HG03469 (cell line): Measurements from ENCODE around the gene FBXO41.

Source experiments
- ATAC-seq: cut with Tn5 transposase; IDR thresholded peaks from one replicate; pipeline ENCODE4 v1.9.1; 2021; ENCODE audit warnings: mild to moderate bottlenecking, moderate library complexity, moderate number of reproducible peaks; ENCODE audit not compliant: unreplicated experiment

FBXO41 gene

DNA sequence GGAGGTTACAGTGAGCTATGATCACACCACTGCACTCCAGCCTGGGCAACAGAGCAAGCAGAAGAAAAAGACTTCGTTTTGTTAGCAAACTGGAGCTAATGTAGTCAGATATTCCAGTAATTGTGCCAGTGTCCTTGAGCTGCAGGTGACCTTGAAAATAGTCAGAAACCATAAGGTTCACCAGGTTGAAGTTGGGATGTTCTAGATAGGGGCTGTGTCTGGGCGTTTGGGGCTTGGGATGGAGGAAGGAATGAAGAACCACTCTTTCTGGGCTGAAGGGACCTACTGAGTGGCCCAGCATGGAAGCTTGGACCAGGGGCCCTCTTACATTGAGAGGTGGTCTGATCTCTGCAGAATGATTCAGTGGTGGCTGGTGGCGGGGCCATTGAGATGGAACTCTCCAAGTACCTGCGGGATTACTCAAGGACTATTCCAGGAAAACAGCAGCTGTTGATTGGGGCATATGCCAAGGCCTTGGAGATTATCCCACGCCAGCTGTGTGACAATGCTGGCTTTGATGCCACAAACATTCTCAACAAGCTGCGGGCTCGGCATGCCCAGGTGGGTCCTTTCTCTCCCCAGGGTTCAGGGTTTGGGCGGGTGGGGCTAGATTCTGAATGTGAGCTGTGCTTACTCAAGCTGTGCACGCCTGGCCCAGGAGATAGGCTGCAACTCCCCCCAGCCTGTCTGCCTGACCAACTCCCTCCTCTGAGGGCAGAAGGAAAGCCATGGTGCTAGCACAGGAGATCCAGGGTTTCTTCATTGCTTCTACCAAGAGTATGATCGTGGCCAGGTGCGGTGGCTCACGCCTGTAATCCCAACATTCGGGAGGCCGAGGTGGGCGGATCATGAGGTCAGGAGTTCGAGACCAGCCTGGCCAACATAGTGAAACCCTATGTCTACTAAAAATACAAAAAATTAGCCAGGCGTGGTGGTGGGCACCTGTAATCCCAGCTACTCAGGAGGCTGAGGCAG is 33.1 kb downstream of the FBXO41 start:
- no peak for ATAC-seq

DNA sequence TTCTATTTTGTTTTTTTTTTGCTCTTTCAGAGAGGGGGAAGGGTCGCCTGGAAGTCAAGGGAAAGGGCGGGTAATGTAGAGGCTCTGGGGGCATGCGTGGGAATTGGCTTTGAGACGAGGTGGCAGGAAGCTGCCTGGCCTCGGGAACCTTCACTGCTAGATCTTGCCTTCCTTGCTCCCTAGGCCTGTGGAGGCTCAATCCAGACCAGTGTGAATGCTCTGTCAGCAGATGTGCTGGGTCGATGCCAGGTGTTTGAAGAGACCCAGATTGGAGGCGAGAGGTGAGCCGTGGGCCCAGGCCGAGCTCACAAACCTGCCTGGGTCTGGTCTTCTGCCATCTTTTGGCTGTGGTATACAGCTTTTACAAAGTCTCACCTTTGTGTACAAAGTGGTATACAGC is 34.6 kb downstream of the FBXO41 start:
- no peak for ATAC-seq

DNA sequence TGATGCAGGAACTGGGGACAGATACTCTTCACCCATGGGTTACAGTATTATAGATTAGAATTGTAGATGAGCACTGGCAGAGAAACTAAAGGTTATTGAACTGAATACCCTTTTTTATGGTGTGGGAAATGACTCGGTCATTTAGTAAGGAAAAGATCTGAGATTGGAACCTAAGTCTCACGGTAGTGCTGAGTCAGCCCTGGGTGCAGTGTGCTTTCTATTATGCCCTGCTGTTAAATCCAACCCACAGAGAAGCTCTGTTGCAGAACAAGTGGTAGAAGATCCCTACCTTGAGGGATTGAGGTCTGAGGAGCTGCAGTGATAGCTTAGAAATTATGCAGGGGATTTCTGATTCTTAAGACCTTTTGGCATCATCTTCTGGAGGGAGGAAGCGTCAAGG is 37.4 kb downstream of the FBXO41 start:
- no peak for ATAC-seq

DNA sequence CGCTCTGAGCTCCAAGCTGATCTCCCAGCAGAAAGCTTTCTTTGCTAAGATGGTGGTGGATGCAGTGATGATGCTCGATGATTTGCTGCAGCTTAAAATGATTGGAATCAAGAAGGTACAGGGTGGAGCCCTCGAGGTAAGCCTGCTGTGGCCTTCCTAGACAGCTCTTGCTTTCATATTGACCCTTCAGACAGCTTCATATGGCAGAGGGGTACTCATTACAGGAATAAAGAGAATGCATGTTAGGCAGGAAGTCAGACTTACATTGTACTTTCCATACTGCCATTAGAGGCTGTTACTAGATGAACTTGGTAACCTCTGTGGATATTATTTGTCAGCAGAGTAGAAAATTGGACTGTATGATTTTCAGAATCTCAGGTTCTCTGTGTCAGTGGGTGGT is 39.7 kb downstream of the FBXO41 start:
- ATAC-seq = no peak

DNA sequence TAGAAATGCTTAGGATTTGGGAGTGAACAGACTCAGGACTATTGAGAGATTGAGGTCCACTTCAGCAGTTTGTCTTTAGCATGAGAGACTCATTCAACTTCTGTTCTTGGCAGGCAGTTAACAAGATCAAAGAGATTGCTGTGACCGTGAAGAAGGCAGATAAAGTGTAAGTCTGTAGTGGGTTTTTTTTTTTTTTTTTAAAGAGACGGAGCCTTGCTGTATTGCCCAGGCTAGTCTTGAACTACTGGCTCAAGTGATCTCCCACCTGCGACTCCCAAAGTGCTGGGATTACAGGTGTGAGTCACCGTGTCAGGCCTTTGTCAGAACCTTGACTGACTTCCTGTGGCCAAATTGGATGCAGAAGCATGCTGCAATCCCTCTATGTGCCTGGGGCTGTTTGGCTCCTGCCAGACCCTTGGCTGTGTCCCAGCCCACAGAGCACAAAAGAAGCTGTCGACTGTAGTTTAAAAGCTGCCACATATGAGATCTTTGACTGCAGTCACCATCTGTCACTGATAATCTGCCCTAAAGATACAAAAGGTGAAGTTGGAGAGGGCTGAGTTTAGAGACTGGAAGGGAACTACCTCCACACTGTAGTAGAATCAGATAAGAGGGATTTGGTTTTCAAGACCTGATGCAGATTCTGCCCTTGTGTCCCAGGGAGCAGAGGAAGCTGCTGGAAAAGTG is 40.3 kb downstream of the FBXO41 start:
- no peak for ATAC-seq

DNA sequence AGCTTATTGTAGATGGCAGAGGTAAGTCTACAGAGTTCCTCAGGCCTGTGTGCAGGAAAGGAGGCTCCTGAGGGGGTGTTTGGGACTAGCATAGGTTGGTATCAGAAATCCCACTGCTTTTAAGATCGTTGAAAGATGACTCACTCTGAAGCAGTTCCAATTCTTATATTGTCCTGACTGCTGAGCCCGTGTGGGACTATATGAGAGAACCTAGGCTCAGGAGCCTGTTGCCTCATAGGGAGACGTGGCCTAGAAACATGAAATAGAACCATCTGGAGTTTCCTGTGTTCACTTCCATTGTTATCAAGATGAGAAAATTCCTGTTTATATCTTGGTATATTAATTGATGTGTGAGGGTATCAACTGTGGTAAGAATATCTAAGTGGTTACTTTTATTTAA is 44.5 kb downstream of the FBXO41 start:
- ATAC-seq = no peak

DNA sequence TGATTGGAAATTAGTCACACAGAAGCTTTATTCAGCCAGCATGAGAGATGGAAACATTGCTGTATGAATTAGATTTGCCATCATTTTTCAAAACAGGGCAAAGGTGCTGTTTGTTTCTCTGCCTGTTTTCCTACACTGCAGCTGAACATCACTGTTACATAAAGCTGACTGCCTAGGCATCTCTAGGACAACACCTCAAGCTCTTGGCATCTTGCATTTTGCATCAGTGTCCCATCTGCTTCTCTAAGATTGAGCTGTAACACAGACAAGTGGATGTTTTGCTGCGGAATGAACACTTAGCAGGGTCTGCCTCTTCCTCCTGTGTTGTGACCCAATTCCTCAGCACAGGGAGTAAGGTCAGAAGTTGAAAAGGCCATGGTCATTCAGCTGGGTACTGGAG is 45.3 kb downstream of the FBXO41 start:
- ATAC-seq = no peak

DNA sequence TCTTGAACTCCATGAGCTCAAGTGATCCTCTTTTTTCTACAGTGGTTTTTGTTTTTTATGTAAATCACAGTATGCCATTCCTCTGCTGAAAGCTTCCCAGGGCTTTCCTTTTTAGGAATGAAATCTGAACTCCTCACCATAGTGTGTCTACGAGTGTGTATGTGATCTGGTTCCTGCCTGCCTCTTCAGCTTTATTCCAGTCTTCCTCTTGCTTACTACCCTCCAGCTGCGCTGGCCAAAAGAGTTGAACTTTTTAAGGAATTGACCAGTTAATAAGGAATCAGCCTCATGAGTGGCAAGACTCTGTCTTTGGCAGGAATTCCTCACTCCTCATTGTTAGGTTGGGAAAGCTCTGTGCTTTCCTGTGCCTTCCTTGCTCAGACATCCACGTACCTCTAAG is 46.1 kb downstream of the FBXO41 start:
- ATAC-seq = no peak

DNA sequence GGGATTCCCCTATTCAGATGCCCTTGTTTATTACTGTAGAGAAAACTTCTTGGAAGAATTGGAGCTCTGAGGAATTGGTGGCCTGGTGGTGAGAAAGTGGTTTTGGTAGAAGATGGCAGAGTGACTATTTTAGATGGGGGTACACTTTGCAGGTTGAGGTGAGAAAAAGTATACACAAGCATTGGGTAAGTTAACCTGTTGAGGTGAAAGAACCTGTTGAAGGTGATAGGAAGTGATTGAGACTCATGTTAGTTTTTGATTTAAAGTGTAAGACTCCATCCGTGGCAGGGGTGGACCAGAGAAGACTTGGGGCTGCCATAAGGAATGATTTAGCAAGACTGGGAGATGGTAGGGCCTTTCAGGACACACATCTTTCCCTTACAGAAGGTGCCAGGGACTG is 47.1 kb downstream of the FBXO41 start:
- no peak for ATAC-seq

DNA sequence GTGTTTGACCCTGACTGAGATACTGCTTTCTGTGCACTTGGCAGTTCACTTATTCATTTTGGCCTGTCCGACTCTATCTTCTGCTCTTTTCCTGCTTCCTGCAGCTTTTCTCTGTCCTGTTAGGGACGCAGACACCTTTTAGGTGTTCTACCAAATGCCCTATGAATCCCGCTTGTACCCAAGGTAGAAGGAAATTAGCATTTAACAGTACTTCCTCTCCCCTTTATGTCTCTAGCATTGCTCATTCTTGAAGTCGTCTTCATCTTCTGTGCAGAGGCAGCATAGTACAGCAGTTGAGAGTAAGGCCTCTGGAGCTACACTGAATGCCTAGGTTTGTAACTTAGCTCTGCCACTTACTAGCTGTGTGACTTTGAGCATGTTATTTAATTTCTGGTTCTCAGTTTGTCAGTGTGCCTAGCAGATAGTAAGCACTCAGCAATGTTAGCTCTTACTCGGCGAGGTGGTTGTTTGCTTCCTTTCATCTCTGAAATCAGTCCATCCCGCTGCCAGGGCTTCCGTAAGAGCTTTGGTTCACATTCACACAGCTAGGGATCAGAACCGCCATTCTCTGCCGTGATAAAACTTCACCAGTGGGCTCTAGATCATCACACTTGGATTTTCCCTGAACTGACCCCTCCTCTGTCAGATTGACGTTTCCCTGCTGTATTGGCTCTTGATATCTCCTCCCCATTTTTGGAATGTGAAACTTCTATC is 48.8 kb downstream of the FBXO41 start:
- no peak for ATAC-seq

DNA sequence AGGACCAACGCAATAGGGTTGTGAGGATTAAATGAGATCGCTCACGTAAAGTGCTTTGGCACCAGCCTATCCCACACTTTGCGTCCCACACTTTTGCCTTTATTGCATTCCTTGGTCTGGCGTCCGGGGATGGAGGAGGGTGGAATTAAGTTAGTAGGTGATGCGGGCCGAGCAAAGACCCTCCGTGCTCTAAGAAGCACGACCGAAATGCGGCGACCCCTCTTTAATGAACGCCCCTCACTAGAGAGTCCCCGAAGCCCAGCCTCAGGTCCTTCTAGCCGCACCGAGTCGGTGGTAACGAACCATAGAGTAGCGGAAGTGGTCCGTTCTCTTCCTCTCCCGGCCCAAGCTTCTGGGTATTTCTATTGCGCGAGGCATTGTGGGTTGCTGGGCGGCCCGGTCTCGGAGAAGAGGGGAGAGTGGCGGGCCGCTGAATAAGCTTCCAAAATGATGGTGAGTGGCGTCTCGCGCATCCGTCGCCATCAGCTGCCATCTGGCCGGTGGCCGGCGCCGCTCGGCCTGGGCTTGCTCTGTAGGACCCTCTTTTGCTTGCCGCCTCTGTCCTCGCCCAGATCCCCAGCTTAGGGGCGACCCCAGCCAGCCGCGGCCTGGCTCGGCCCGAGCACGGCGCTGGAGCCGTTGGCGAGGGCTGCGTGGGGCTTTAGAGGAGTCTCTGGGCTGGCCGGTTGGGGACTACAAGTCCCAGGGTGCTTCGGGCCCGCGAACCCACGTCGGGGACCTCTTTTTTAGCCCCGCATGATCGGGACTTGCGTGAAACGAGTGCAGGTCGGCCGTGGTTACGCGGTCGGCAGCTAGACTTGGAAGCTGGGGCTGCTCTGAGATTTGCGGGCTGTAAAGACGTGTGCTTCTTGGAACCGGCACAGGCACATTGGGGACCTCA is 50.1 kb downstream of the FBXO41 start, which contains the start of gene CCT7:
TSS of gene CCT7 (plus strand) at position 377 of the 901 bp plus-strand sequence. CDS start at position 448, 71 bp downstream.
- peak; percentile 29 for ATAC-seq

DNA sequence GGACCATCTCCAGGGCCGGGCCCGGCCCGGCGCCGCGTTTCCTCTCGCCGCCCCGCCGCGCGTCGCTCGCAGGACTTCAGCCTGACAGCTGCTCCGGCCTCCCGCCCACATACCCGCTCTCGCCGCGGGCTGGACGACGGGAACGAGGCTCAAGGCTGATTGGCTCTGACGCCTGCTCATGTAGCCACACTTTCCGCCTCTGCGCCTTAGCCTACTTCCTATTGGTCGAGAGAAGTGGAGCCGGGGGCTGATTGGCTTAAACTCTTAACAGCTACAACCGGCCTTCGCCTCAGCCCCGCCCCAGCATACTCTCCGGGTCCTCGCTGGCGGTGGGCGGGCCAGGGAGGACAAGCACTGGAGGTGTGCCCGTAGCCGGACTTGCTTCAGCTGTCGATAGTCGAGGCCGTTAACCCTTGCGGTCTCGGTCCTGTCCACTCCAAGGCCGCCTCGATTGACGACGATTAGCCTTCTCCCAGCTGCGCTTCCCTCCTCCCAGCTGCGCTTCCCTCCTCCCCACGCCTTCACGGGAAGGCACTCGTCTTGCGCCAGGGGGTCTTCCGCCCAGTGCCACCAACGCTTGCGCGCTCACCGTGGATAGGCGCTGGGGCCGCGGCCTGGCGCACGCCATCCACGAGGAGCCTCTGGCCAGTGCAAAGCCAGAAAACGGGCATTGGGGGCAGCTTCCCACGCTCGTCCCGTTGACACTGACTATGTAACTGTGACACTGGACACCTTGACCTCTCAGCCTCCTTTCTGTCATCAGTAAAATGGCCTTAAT is 50.9 kb downstream of the FBXO41 start, which contains the start of gene PRADC1:
TSS of gene PRADC1 (minus strand) at position 86 of the 778 bp plus-strand sequence. CDS start at position 7, 79 bp downstream.
- ATAC-seq = peak; percentile 92

DNA sequence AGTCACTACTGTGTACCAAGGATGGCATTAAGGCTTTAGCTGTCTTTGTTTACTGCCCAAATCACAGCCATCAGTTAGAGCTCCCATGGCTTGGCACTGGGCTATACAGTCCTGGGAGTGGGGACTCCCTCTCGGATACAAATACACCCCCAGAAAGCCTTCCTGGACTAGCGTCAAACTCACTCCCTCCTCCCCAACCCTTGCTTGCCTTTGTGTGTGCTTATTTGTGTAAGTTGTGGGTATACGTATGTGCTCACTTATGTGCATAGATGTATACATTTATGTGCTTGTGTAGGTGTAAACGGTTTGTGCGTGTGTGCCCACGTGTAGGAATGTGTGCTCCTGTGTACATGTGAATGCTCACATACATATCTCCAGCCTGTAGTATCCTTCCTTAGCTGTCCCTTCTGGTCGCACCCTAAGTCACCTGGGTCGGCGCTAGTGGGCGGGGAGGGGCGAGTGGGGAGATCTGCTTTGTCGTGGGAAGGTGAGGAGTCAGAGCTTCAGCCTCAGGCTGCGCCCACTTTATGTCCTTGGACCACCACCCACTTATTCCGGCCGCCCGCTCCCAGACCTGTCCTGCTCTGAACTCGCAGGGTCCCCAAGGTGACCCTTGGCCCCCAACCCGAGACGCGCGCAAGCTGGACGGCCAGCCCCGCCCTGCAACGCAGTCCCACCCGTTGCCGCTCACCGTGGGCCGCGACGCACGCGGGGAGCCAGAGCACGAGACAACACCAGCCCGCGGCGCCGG is 51.7 kb downstream of the FBXO41 start:
- ATAC-seq = no peak

DNA sequence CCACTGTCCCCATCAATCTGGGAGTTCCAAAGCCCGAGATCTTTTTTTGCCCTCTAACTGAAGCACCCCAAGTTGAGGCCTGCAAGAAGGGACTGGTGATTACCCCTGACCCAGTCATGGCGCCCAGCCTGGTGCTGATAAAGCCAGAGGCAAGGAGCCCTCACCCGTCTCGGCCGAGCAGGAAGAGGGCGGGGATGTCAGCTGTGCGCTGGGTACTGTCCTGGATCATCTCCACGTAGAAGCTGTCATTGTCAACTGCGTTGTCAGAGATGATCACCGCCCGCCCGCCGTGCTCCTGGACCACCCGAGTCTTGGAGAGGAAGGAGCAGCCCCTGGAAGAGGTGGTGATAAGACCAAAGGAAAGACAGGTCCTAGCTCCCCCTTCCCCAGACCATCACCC is 55.6 kb downstream of the FBXO41 start:
- ATAC-seq = no peak

DNA sequence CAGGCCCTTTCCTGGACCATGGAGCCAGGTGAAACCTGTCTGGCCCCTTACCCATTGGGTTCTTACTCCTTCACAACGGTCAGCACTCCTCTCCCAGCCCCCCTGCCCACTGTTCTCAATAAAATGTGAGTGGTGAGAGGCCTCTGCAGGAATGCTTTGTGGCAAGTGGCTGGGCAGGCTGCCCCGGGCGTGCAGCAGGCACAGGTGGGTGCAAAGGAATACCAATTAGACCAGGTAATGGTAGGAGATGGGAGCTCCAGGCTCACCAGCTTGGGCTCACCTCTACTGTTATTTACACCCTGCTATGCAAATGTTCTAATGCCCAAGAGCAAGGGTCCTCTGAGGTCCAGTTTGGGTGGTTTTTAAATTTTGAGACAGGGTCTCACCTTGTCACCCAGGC is 57.2 kb downstream of the FBXO41 start:
- no peak for ATAC-seq

DNA sequence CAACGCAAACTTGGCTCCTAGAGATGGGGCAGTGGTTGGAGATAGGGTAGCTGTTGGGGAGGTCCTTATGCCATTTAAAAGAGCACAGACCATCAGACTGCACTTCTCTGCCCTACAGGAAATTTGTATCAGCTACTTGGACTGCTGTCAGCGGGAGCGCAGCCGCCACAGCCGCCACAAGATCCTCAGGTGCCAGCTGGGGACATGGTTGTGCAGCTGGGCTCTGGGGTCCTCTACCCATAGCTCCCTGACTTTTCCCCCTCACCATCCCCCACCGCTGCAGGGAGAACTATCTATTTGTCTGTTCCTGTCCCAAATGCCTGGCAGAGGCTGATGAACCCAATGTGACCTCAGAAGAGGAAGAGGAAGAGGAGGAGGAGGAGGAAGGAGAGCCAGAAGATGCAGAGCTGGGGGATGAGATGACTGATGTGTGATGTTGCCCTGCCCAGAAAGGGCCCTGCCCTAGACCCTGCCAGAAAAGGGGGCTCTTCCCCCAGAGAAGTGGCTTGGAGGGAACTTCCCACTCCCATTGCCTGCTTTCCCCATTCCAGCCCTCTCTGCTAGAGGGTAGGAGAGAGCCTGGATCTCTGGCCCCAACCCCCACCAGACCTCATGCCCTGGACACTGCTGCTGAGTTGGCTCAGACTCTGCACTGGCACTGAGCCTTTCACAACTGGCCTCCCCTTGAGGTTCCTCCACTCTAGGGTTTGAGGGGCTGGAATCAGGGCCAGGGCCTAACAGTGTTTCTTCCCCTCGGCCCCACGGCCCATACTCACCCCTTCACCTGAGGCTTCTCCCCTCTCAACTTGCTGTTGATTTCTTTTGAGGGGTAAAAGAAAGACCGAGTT is 58.5 kb downstream of the FBXO41 start:
- no peak for ATAC-seq

DNA sequence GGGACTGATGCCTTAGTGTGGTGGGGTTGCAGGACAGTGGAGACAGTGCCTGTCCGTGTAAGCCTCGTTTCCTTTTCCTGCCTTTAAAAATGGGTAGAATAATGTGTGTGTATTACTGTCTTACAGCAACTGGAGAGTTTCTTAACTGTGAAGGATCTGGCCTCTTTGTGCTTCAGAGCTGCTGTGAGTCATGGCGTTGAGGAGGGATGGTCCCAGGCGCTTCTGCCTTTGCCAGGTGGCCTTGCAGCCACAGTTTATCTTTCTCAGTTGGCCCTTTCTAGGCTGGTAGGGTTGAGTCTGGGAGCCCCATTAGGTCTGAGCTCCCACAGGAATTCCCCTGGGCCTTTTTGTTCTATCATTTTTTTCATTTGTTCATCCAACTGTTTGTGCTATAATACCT is 60.5 kb downstream of the FBXO41 start:
- ATAC-seq = no peak

DNA sequence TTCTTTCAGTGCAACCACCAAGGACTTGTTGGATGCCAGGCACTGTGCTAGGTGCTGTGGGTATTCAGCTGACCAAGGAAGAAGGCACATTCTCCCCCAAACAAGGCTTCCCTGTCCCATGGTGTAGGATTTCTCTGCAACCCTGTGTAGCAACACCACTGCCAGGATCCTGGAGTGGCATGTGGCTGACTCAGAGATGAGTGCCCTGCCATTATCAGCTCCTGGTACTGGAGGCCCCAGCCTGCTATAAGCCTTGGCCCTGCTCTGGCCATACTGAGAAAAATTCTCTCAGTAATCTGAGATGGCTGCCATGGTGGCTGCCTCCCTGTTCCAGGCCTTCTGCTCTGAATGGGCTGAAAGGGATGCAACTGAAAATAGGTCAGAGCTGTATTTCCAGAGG is 66.0 kb downstream of the FBXO41 start:
- ATAC-seq = no peak
